ENCODE data around the gene FIBP. TPM values are rescaled to one million over a fixed set of nuclear protein-coding genes. Genes with fewer than 3 reads are reported as not detected.
A peak's percentile ranks its signal among the peaks of the same experiment; 100 is the strongest.

The FIBP gene
- total and polyA plus RNA-seq, 2 donors (not counting 3 experiments of a cell fraction or from before 2014, with no cell fraction given) = 105 to 162 TPM

DNA sequence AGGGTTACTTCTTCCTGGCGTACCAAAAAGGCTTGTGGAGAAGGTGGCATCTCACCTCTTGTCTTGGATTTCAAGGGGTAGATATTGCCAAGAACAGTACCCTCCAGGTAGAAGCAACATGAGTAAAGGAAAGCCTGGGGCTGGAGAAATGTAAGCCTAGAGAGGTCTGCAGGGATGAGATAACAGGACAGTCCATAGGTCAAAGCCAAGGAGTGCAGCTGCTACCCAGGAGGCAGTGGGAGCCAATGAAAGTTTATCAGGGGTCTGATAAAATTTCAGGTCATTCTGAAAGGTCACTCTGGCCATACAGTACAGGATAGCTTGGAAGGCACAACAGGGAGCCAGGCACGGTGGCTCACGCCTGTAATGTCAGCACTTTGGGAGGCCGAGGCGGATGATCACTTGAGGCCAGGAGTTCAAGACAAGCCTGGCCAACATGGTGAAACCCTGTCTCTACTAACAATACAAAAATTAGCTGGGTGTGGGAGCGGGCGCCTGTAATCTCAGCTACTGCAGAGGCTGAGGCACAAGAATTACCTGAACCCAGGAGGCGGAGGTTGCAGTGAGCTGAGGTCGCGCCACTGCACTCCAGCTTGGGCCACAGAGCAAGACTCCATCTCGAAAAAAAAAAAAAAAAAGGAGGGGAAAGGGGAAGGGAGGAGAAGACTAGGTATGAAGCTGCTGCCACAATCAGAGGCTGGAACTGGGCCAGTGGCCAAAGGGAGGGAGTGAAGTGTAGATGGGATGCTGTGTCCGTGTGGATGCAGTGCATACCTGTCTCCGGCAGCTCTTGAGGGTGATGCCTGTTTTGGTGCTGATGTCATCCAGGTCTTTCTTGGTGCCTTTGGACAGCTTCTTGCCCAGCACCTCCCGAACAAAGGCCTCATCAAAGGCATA is 1.2 kb downstream of the FIBP start:
- Histone ChIP-seq H3K9me3 (replicated peaks; ENCODE audit: control insufficient read depth, insufficient read depth, low read length) (no peaks in the 10 kb centered on the region), H3K4me3 (replicated peaks in 1 of 3; ENCODE audit: insufficient read depth in 1 of 3, low read depth in 1 of 3, low read length in 3 of 3) (peak overlapping the region in 2 of 3 experiments; percentile 64 to 66), H3K79me2 (ENCODE audit: control insufficient read depth, insufficient read depth, low read length) (peaks cover 25% of the 10 kb centered on the region), H3K9ac (replicated peaks; ENCODE audit: extremely low read depth, insufficient read depth, low read length) (peak overlapping the region; percentile 61), H3K27me3 (ENCODE audit: control insufficient read depth in 2 of 2, insufficient read depth in 2 of 2, low read length in 2 of 2) (no peaks in the 10 kb centered on the region), H2AFZ (ENCODE audit: low read depth, low read length) (no peak overlapping the region), H3K27ac (ENCODE audit: insufficient read depth, low read depth, low read length) (peak overlapping the region; percentile 37), H4K20me1 (replicated peaks; ENCODE audit: control insufficient read depth, extremely low read depth, insufficient read depth, low read length) (no peaks in the 10 kb centered on the region), H3K36me3 (ENCODE audit: control insufficient read depth in 2 of 2, extremely low read depth in 1 of 2, insufficient read depth in 2 of 2, low read length in 2 of 2) (peaks cover 4 to 29% of the 10 kb centered on the region in 2 experiments), H3K4me2 (ENCODE audit: insufficient read depth, low read length) (peak overlapping the region; percentile 62), H3K4me1 (ENCODE audit: control insufficient read depth, extremely low read depth, insufficient read depth, low read length) (peaks cover 32% of the 10 kb centered on the region), H3K9me1 (replicated peaks; ENCODE audit: control insufficient read depth, extremely low read depth, insufficient read depth, low read length) (no peaks in the 10 kb centered on the region)
- CTCF ChIA-PET = interaction anchor here (1.2 to 6.7 kb wide), 9 partner anchors 10 to 261 kb away, joined by 4 to 75 read pairs (median 8); partner anchors contain the start of genes AP5B1 and CFL1
- no peak for FAIRE-seq
- POLR2A ChIA-PET = interaction anchor here (0.6 to 6.7 kb wide), 4 partner anchors 18 to 164 kb away, joined by 3 to 67 read pairs (median 16); partner anchors contain the start of genes CFL1 and MUS81
- no TSS peak for BruUV-seq (replicated peaks)
- DNase-seq (ENCODE audit: low read depth, low spot score) = no peak
- dilution Hi-C loops (cut with MboI; ENCODE audit: extremely low pct_ligation_motif_present, low sequenced_read_pairs) (no loop called here), intact Hi-C loops (cut with micrococcal nuclease) (loop anchor here (5.0 kb wide), 1 partner anchor 45 kb away; no protein-coding TSS in a partner anchor)
- TF ChIP-seq POLR2A (IDR thresholded peaks at IDR 0.05; ENCODE audit: low read depth, low read length) (no peak), CTCF (IDR thresholded peaks at IDR 0.05; ENCODE audit: extremely low read depth in 1 of 2, insufficient read depth in 1 of 2, low read depth in 1 of 2, low read length in 2 of 2) (no peak), POLR2AphosphoS5 (IDR thresholded peaks at IDR 0.05; ENCODE audit: insufficient read depth, low read depth, low read length) (no peak), JUN (IDR thresholded peaks at IDR 0.05; ENCODE audit: borderline replicate concordance, insufficient read depth, insufficient read length, low read depth) (no peak), MYC (IDR thresholded peaks at IDR 0.05; ENCODE audit: low read depth, low read length) (no peak), GATA2 (IDR thresholded peaks at IDR 0.05; ENCODE audit: insufficient read depth, insufficient read length, low read depth, low read length) (no peak), FOS (IDR thresholded peaks at IDR 0.05; ENCODE audit: borderline replicate concordance, insufficient read depth, low read length) (no peak), EZH2 (IDR thresholded peaks at IDR 0.05; ENCODE audit: borderline replicate concordance, low read depth, low read length, severe bottlenecking) (no peak)
- TF ChIP-seq, protein P1, sequence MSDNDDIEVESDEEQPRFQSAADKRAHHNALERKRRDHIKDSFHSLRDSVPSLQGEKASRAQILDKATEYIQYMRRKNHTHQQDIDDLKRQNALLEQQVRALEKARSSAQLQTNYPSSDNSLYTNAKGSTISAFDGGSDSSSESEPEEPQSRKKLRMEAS (IDR thresholded peaks at IDR 0.05; ENCODE audit: insufficient read depth, insufficient read length) = no peak
